Fibroblast of mammary gland (primary cell): ENCODE results near the gene ARSH.
"Not testable (repeated sequence)": the region's sequence is repeated elsewhere in the genome, so short reads cannot be mapped to it uniquely, and the experiment has no call there.

Source experiments
- DNase-seq: peaks from one replicate; pipeline ENCODE4 v3.0.0-alpha.2; 2010; ENCODE audit warnings: low read depth
- H3K4me3 ChIP-seq: 2 replicates; pipeline ENCODE4 v1.5.1; 2011; ENCODE audit warnings: low read depth, mild to moderate bottlenecking, low read length, moderate library complexity; ENCODE audit not compliant: control insufficient read depth
- CTCF ChIP-seq: conservative IDR thresholded peaks from 2 replicates; pipeline ENCODE4 v1.5.1; 2011; ENCODE audit warnings: low read depth, low read length, inconsistent platforms; ENCODE audit not compliant: control insufficient read depth, insufficient read depth

Gene ARSH

DNA sequence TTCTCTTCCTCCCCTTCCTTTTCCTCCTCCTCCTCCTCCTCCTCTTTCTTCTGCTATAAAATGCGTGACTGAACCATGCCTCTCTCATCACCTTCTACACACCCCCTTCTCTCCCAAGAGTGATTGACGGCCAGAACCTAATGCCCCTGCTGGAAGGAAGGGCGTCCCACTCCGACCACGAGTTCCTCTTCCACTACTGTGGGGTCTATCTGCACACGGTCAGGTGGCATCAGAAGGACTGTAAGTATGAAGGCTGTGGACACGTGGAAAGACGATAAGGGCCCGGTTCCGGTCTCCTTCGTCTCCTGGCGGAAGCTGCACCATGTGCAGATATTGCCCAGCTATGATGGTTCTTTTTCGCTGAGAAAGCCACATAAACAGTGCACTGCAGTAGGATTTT lies 22.8 kb downstream of the ARSH start:
- TF ChIP-seq CTCF, result no peak
- no peak overlapping the region for H3K4me3 ChIP-seq
- no peak for DNase-seq

DNA sequence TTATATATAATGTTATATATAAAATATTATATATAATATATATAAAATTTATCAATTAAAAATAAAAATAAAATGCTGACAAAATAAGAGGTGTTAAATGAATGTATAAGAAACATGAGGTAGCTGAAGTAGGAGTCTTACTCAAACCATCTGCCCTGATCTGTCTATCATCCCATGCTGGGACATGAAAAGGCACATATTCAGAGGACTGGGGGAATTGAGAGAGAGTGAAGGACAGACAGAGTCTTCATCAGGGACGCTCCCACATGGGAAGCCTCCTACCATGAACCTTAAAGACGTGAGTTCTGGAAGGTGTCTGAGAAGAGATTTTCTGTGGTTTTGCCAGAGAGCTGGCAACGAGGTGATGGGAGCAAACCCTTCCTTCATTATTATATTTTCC lies 30.9 kb downstream of the ARSH start:
- no peak for DNase-seq
- TF ChIP-seq CTCF, result no peak
- H3K4me3 ChIP-seq, result no peak overlapping the region

GRCh38 chrX:3044196-3044595 lies 37.9 kb downstream of the ARSH start:
- H3K4me3 ChIP-seq, result no peak overlapping the region
- no peak for TF ChIP-seq CTCF
- no peak for DNase-seq

DNA sequence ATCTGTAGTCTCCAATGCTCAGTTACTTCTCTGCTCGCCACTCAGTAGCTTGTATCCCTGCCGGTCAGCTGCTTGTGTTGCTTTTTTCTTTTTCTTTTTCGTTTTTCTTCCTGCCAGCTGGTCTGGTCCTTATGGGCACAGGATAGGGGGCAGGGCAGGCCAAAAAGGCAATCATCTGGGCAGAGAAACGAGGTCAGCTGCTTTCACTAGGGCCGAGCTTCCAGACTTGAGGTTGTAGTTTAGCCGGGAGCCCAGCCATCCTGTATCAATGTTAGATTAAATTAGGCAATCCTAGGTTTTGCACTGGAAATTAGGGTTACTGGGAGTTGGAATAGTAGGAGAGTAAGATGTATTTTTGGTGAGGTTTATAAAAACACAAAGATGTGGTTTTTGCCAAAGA lies 38.3 kb downstream of the ARSH start:
- DNase-seq, result no peak
- no peak overlapping the region for H3K4me3 ChIP-seq
- TF ChIP-seq CTCF, result no peak

DNA sequence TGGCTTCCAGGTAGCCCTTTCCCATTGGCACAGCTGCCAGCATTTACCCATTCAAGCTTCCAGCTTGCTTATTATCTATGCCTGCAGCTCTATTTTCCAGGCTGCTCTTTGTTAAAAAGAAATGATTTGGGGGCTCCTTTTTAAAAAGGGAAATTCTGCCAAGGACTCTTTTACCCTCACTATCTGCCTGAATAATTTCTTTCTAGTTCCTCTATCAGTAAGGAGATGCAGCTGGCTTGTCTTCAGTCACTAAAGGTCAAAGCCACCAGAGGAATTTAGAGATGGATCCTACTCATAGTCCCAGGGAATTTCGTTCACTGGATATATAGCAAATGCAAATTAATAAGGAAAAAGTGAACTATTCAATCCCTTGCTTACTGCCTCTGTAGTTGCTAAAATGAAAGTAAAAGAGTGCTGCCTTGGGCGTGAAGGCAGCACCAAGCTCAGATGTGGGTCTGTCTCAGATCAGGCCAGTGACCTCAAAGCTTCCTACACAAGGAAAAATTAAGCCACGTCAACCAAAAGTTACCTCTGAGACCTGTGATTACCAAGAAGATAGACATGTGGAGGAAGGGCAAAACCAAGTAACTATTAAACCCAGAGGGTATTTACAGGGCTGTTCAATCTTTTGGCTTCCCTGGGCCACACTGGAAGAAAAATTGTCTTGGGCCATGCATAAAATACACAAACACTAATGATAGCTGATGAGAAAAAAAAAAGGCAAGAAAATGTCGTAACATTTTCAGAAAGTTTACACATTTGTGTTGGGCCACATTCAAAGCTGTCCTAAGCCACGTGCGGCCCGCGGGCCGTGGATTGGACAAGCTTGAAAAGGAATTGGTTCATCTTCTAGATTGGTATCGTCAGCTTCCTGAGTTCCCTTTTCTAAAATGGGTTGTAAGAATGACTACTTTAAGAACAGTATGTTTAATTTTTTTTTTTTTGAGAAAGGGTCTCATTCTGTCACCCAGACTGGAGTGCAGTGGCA lies 40.2 kb downstream of the ARSH start:
- no peak for DNase-seq
- H3K4me3 ChIP-seq, result no peak overlapping the region
- TF ChIP-seq CTCF, result no peak

DNA sequence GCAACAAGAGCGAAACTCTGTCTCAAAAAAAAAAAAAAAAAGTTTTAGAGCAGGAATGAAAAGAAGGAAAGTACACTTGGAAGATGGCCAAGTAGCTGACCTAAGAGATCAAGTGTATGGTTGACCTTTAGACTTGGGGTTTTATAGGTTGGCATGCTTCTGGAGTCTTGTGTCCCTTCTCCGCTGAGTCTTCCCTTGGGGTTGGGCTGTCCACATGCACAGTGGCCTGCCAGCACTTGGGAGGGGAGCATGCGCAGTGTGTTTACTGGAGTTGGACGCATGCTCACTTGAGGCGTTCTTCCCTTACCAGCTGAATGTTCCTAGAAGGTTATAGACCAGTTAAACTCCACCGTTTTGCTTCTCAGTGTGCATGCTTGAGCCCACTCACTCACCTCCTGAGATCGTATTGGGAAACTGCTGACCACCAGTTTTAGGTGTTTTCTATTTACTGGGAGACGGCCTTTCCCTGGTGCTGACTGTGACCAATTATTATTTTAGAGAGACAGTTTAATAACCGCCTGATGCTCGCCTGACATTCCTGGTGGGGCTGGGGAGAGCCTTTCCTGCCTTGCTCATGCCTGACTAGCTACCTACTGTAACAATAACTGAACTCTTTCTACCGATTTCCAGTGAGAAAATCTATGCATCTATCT lies 44.3 kb downstream of the ARSH start:
- not testable (repeated sequence) for H3K4me3 ChIP-seq, DNase-seq

- no peak for DNase-seq
- H3K4me3 ChIP-seq, result no peak overlapping the region
- TF ChIP-seq CTCF, result no peak
Observed at GRCh38 chrX:3052860-3053259, 46.5 kb downstream of the ARSH start.
